Thoracic aorta (tissue), 2 donors: ENCODE data around the gene TBX10. TPM values are rescaled to one million over a fixed set of nuclear protein-coding genes. Genes with fewer than 3 reads are reported as not detected.

ENCODE experiments used
- ATAC-seq: fragments of 150-250 bp; one replicate; pipeline ENCODE4 v1.8.0; 2017; ENCODE audit warnings: low read depth; ENCODE audit not compliant: insufficient number of reproducible peaks, low FRiP score
- DNase-seq: peaks from one replicate; pipeline ENCODE4 v3.0.0-alpha.2; 2020; ENCODE audit warnings: low spot score
- H3K27ac ChIP-seq, 2 donors: fragments of 200-600 bp; sonication (generic); 1 replicate in 1 of 2; 2 replicates in 1 of 2; pipeline ENCODE4 v1.5.1; 2016; ENCODE audit warnings: mild to moderate bottlenecking in 2 of 2, moderate library complexity in 2 of 2
- H3K27me3 ChIP-seq: fragments of 200-600 bp; sonication (generic); replicated peaks from 2 replicates; pipeline ENCODE4 v1.6.0; 2016; ENCODE audit warnings: mild to moderate bottlenecking; ENCODE audit not compliant: insufficient read depth
- H3K36me3 ChIP-seq: fragments of 200-600 bp; sonication (generic); one replicate; pipeline ENCODE4 v1.5.1; 2016
- H3K4me1 ChIP-seq, 2 donors: fragments of 200-600 bp; sonication (generic); 1 replicate in 1 of 2; 2 replicates in 1 of 2; pipeline versions ENCODE4 v1.5.1 to v1.6.0; 2016; ENCODE audit warnings: low read depth in 2 of 2, mild to moderate bottlenecking in 1 of 2; ENCODE audit not compliant: control insufficient read depth in 1 of 2
- H3K4me3 ChIP-seq: fragments of 200-600 bp; sonication (generic); 2 replicates; pipeline ENCODE4 v1.5.1; 2016; ENCODE audit warnings: mild to moderate bottlenecking
- H3K9me3 ChIP-seq: fragments of 200-600 bp; sonication (generic); 2 replicates; pipeline ENCODE4 v1.5.1; 2016
- CTCF ChIP-seq: fragments of 200-600 bp; sonication (generic); IDR thresholded peaks from one replicate; pipeline ENCODE4 v1.5.1; 2019; ENCODE audit warnings: antibody characterized with exemption
- total RNA-seq, 2 donors: library from RNA; depleted of rRNA; stranded (reverse); fragments of >200 nt; gene quantifications; one replicate each; pipeline versions ENCODE4 v1.1.0 to v1.2.3, GENCODE V29; 2016

The TBX10 gene
- total RNA-seq, 2 donors from 2014 or later: not detected

DNA sequence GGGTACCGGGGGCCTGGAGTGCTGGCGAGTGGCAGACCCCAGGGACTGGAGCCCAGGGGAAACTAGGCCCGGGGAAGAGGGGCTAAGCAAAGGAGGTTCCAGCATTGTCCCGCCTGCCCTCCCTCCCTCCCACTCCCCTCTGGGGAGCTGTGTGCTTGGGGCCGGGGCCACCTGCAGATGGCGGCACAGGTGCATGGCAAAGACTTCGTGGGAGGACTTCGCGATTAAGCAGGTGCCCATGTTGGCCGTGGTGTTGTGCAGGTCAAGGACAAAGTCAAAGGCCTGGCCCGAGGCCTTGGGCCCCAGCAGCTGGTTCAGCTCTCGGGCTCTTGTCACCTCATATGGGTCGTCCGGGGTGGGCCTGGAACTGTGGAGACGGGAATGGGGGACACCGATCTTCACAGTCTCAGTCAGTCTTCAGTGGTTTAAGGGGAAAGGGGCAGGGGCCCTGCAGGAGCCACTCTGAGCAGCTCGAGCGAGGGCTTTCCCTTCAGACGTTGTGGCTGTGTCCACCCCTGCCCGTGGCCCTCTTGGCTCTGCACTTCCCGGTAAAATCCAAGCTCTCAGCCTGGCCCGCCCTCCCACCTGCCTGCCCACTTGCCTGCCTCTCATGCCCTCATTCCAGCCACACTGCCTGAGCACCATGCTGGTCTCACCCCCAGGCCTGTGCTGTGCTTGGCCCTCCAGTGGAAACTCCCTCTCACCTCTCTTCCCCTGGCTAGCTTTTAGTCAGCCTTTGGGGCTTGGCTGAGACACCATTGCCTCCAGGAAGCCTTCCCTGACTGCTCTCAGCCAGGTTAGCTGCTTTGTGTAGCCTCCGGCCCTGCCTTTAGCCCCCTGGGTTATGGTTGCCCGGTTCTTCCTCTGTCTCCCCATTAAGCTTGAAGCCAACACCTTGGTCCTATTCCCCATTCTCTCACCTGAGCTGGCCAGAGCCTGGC is 6.2 kb upstream of the TBX10 start:
- Histone ChIP-seq H3K27ac (no peak overlapping the region), H3K9me3 (no peaks in the 10 kb centered on the region), H3K27me3 (no peaks in the 10 kb centered on the region), H3K4me1 (no peaks in the 10 kb centered on the region), H3K36me3 (no peaks in the 10 kb centered on the region), H3K4me3 (no peak overlapping the region)
- ATAC-seq (no peak), DNase-seq (no peak)
- TF ChIP-seq CTCF: no peak

DNA sequence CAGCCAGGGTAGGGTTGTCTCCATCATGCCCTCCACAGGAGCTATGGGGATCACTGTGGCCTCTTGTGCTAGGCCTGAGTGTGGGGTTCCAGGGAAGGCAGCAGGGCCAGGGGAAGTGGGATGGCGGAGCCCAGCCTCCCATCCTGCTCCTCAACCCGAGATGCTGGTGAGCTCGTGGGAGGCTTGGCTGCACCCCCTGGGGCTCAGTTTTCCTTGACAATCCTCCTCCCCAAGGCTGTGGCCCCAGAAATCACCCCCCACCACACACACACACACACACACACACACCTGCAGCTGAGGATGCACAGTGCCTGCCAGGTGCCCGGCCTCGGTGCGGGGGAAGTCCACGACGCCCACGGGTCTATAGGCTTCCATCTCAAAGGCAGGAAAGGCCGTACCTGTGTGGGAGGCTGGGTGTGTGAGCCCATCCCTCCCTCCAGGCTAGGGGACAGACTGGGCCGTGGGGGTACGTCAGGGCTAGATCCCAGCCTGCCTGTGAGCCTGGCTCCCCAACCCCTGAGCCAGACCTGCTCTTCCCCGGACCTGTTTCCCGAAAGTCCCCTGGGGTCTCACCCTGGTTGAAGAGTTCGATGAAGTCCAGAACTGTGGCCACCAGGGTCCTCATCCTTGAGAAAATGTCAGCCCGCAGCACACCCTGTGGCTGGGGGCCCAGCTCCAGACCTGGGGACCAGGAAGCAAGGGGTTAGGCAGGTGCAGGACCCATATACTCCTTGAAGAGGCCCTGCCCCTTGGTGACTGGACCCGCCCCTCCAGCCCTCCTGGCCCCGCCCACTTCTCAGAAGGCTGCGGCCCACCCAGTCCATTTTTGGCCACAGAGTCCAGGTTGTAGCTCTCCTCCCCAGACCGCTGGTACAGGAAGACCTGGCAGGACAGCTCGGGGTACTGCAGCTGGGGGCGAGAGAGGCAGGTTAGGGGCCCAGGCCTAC is 5.2 kb upstream of the TBX10 start:
- Histone ChIP-seq H3K4me1 (no peaks in the 10 kb centered on the region), H3K27me3 (no peaks in the 10 kb centered on the region), H3K27ac (no peak overlapping the region), H3K36me3 (no peaks in the 10 kb centered on the region), H3K9me3 (no peaks in the 10 kb centered on the region), H3K4me3 (no peak overlapping the region)
- TF ChIP-seq CTCF: no peak
- ATAC-seq: no peak
- DNase-seq: no peak

GRCh38 chr11:67644042-67644441 is 4.5 kb upstream of the TBX10 start:
- DNase-seq: no peak
- TF ChIP-seq CTCF: no peak
- Histone ChIP-seq H3K27me3 (no peaks in the 10 kb centered on the region), H3K27ac (no peak overlapping the region), H3K36me3 (no peaks in the 10 kb centered on the region), H3K4me3 (no peak overlapping the region), H3K9me3 (no peaks in the 10 kb centered on the region), H3K4me1 (no peaks in the 10 kb centered on the region)
- no peak for ATAC-seq

DNA sequence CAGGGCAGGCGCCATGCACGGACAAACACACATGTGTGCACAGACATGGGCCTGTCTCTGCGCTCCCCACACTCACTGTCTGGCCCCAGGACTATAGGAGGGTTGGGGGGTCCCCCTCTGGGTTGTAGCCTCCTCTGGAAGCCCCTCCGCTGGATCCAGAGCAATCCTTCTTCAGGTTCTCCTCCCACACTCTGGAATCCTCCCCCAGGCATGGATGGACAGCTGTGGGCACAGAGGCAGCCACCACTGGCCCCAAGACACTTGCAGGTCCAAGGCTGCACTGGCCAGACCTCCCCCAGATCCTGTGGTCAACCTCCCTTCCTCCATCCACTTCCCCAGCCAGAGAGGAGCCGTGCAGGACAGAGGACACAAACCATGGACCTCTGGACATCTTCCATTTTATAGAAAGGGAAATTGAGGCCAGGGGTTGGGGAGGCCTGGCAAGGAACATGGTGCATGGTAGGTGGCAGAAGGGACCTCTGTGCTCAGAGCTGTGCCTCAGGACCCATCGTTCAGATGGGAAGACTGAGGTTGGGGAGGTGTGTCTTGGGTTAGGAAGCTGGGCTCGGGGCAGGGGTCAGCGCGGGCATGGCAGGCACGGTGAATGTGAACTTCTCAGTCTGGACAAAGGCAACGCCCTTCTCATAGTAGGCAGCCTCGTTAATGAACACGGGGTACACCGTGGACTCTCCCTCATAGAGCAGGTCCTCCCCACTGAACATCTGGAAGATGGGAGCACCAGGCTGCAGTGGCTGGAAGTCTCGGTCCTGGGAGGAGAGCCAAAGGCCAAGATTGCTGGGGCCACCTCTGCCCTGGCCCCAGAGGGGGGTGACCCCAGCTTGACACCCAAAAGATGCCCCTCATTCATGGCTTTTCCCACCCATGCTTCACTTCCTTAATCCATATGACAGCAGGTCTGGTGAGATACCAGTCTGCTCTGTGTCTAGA is 2.9 kb upstream of the TBX10 start:
- no peak for ATAC-seq
- Histone ChIP-seq H3K4me3 (no peak overlapping the region), H3K27me3 (no peaks in the 10 kb centered on the region), H3K36me3 (no peaks in the 10 kb centered on the region), H3K4me1 (no peaks in the 10 kb centered on the region), H3K9me3 (no peaks in the 10 kb centered on the region), H3K27ac (no peak overlapping the region)
- TF ChIP-seq CTCF: no peak
- no peak for DNase-seq
